ENCODE data around the gene RACGAP1.

DNA sequence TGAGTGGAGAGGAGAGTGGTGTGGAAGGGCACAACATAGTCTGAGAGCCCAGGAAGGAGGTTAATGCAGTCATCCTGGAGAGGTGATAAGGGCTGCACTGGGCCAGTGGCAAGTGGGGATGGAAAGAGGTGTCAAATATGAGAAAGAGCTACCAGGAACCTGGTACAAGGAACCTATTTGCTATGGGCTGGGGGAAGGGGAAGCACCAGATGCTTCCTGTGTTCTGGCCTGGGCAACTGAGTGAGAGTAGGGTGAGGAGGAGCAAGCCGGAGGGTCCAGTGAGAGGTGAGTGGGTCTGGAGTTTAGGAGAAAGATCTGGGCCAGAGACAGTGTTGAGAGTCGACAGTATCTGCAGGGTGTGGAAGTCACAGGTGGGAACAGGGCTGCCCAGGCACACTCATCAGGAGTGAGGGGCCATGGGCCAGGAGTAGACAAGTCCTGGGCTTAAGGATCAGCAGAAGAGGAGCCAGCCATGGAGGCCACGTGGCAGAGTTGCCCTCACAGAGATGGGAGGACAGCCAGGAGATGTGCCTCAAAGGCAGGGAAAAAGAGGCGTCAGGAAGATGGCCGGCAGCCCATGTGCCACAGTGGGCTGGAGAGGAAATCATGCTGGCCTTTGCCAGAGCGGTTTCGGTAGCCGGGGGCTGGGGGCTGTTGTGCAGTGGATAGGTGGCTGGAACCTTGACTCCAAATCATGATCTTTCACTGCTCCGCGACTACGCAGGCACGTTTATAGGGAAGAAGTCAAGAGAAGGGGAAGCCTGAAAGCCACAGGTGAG is 55.5 kb downstream of the RACGAP1 start:
- TF ChIP-seq POLR2A (IDR thresholded peaks at IDR 0.05) = no peak
- TF ChIP-seq, protein P1, sequence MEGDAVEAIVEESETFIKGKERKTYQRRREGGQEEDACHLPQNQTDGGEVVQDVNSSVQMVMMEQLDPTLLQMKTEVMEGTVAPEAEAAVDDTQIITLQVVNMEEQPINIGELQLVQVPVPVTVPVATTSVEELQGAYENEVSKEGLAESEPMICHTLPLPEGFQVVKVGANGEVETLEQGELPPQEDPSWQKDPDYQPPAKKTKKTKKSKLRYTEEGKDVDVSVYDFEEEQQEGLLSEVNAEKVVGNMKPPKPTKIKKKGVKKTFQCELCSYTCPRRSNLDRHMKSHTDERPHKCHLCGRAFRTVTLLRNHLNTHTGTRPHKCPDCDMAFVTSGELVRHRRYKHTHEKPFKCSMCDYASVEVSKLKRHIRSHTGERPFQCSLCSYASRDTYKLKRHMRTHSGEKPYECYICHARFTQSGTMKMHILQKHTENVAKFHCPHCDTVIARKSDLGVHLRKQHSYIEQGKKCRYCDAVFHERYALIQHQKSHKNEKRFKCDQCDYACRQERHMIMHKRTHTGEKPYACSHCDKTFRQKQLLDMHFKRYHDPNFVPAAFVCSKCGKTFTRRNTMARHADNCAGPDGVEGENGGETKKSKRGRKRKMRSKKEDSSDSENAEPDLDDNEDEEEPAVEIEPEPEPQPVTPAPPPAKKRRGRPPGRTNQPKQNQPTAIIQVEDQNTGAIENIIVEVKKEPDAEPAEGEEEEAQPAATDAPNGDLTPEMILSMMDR (IDR thresholded peaks at IDR 0.05) = no peak

All from adrenal gland (tissue), 5 donors.